ENCODE data around the gene PTPRE.

PTPRE gene

DNA sequence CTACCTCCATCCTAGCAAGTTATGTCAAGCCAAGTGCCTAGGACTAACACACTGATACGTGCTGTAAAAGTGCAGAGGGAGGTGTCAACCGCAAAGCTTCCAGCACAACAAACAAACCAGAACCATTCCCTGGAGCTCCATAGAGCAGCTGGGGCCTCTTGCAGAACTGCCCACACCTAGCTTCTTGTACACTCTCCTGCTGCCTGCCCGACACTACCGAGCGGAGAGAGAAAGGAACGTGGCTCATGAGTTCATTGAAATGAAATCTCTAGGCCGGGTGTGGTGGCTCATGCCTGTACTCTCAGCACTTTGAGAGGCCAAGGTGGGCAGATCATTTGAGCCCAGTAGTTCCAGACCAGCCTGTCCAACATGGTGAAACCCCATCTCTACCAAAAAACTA lies 145.8 kb downstream of the PTPRE start:
- TF ChIP-seq, protein P1, sequence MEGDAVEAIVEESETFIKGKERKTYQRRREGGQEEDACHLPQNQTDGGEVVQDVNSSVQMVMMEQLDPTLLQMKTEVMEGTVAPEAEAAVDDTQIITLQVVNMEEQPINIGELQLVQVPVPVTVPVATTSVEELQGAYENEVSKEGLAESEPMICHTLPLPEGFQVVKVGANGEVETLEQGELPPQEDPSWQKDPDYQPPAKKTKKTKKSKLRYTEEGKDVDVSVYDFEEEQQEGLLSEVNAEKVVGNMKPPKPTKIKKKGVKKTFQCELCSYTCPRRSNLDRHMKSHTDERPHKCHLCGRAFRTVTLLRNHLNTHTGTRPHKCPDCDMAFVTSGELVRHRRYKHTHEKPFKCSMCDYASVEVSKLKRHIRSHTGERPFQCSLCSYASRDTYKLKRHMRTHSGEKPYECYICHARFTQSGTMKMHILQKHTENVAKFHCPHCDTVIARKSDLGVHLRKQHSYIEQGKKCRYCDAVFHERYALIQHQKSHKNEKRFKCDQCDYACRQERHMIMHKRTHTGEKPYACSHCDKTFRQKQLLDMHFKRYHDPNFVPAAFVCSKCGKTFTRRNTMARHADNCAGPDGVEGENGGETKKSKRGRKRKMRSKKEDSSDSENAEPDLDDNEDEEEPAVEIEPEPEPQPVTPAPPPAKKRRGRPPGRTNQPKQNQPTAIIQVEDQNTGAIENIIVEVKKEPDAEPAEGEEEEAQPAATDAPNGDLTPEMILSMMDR (IDR thresholded peaks at IDR 0.05; ENCODE audit: low read depth, low read length): no peak
- in situ Hi-C loops (cut with HindIII; ENCODE audit: low sequenced_read_pairs): no loop called here
- DNase-seq (ENCODE audit: low read depth, low spot score): no peak
- no peak overlapping the region for H3K4me3 ChIP-seq (ENCODE audit: low read depth, low read length)

DNA sequence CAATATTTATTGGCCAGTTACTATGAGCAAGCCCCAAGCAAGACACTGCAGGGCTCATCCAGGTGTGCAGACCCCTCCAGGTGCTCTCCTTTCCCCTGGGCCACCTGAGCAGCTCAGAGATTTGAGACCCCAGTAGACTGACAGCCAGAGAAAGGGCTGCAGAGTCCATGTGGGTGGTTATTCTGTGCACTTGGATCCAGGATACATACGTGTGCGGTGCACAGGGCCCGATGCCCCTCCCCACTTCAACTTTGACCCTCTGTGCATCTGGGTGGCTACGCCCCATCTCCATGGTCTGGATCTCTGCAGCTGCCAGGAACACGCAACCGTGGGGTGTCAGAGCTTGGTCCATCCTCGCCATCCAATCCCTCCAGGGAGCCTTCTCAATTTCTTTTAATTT lies 146.5 kb downstream of the PTPRE start:
- no peak for DNase-seq (ENCODE audit: low read depth, low spot score)
- in situ Hi-C loops (cut with HindIII; ENCODE audit: low sequenced_read_pairs): no loop called here
- no peak overlapping the region for H3K4me3 ChIP-seq (ENCODE audit: low read depth, low read length)
- TF ChIP-seq, protein P1 (IDR thresholded peaks at IDR 0.05; ENCODE audit: low read depth, low read length): no peak

- in situ Hi-C loops (cut with HindIII; ENCODE audit: low sequenced_read_pairs): no loop called here
- DNase-seq (ENCODE audit: low read depth, low spot score): no peak
- TF ChIP-seq, protein P1 (IDR thresholded peaks at IDR 0.05; ENCODE audit: low read depth, low read length): no peak
- H3K4me3 ChIP-seq (ENCODE audit: low read depth, low read length): no peak overlapping the region
Observed at GRCh38 chr10:128054163-128054970, 147.5 kb downstream of the PTPRE start.

GRCh38 chr10:128055061-128055868 lies 148.4 kb downstream of the PTPRE start:
- no peak overlapping the region for H3K4me3 ChIP-seq (ENCODE audit: low read depth, low read length)
- TF ChIP-seq, protein P1 (IDR thresholded peaks at IDR 0.05; ENCODE audit: low read depth, low read length): no peak
- DNase-seq (ENCODE audit: low read depth, low spot score): no peak
- in situ Hi-C loops (cut with HindIII; ENCODE audit: low sequenced_read_pairs): no loop called here

DNA sequence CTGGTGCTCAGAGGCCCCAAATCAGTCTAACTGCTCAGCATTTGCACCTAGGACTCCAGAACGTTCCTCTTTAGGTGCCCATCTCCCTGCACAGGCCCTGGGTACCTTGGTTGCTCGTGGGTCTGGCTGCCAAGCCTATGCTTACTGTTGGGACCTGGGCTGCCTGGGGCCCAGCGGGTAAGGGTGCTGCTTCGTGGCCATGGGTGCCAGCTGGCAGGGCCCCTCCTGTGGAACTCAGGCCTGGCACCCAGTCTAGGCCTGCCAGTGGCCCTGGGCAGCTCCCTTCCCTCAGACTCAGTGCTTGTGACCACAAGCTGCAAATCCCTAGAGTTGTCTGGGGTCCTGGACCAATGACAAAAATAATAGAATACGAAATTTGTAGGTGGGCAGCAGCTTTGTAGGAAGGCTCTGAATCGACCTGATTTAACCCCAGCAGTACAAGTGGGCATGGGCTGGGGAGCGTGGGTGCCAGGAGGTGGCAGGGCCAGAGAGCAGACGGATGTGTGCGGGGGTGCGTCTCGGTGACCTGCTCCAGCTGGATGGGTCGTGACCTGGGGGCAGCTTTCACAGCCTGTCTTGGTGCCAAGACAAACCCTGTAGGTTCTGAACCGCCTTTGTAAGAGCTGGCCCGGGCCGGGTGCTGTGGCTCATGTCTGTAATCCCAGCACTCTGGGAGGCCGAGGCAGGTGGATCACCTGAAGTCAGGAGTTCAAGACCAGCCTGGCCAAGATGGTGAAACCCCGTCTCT lies 149.6 kb downstream of the PTPRE start:
- DNase-seq (ENCODE audit: low read depth, low spot score): no peak
- TF ChIP-seq, protein P1 (IDR thresholded peaks at IDR 0.05; ENCODE audit: low read depth, low read length): no peak
- H3K4me3 ChIP-seq (ENCODE audit: low read depth, low read length): no peak overlapping the region
- in situ Hi-C loops (cut with HindIII; ENCODE audit: low sequenced_read_pairs): no loop called here

DNA sequence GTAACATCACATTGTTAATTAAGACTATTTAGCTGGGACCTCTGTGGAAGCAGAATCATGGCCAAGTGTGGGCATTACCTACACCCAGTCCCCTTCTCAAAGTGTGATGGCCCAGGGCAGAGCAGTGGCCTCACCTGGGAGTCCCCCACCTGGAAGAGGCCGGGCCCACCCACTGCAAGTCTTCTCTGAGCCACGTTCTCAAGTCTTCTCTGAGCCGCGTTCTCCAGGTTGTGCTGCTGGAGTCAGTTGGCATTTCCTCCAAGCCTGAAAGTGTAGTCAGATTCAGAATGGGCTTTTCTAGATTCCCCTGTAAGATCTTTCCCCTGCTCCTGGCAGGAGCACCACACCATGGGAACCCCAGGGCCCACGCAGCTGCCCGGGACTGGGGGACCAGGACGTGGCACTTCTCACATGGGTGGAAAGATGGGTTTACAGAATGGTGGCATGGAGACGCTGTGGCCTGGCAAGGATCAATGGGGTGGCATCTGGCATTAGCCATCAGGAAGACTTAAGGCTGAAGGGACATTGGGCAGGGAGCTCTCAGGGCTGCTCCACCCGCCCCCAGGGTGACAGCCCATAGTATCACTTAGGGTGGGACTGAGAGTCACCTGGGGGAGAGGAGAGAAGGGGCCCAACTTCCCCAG lies 151.3 kb downstream of the PTPRE start:
- TF ChIP-seq, protein P1 (IDR thresholded peaks at IDR 0.05; ENCODE audit: low read depth, low read length): no peak
- in situ Hi-C loops (cut with HindIII; ENCODE audit: low sequenced_read_pairs): no loop called here
- DNase-seq (ENCODE audit: low read depth, low spot score): no peak
- no peak overlapping the region for H3K4me3 ChIP-seq (ENCODE audit: low read depth, low read length)
